ENCODE measurements around the gene TMEM131L. TPM values are rescaled to one million over a fixed set of nuclear protein-coding genes. Genes with fewer than 3 reads are reported as not detected.

The TMEM131L gene
- total RNA-seq, 3 donors from 2014 or later: 5.9 to 9.8 (median 6.7) TPM

GRCh38 chr4:153509724-153510123 lies 43.6 kb downstream of the TMEM131L start:
- intact Hi-C loops (cut with DNase I, micrococcal nuclease): no loop called here
- ATAC-seq (peak; percentile 94), DNase-seq (peak in 1 of 3 donors; percentile 68)
- Histone ChIP-seq H3K4me1 (ENCODE audit: low read depth) (peaks cover 6% of the 10 kb centered on the region), H3K4me3 (no peak overlapping the region), H3K36me3 (ENCODE audit: low read depth) (no peaks in the 10 kb centered on the region), H3K9me3 (no peaks in the 10 kb centered on the region)
- TF ChIP-seq, protein P1, sequence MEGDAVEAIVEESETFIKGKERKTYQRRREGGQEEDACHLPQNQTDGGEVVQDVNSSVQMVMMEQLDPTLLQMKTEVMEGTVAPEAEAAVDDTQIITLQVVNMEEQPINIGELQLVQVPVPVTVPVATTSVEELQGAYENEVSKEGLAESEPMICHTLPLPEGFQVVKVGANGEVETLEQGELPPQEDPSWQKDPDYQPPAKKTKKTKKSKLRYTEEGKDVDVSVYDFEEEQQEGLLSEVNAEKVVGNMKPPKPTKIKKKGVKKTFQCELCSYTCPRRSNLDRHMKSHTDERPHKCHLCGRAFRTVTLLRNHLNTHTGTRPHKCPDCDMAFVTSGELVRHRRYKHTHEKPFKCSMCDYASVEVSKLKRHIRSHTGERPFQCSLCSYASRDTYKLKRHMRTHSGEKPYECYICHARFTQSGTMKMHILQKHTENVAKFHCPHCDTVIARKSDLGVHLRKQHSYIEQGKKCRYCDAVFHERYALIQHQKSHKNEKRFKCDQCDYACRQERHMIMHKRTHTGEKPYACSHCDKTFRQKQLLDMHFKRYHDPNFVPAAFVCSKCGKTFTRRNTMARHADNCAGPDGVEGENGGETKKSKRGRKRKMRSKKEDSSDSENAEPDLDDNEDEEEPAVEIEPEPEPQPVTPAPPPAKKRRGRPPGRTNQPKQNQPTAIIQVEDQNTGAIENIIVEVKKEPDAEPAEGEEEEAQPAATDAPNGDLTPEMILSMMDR (IDR thresholded peaks at IDR 0.05): no peak

DNA sequence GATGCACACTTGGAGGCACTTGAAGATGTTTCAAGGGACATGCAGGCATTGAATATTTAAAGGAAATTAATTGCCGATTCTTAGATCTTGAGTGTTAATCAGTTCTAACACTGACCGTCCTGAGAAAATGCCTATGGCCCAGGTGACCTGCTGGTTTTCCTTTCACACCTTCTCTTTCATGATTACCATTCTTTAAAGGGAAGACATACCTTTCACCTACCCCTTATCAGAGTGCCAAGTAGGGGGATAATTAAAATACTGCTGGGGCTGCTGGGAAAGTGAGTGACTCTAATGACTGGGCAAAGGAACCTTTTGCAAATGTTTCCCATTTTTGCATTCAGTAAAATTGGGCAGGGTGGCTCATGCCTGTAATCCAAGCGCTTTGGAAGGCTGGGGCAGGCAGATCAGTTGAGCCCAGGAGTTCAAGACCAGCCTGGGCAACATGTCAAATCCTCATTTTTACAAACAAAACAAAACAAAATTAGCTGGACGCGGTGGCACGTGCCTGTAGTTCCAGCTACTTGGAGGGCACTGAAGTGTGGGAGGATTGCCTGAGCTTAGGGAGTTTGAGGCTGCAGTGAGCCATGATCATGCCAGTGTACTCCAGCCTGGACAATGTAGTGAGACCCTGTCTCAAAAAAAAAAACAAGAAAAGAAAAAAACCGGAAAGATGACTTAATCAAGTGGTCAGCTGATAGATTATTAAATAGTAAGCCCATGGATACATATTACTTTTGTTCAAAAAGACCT lies 44.3 kb downstream of the TMEM131L start:
- no peak overlapping the region for H3K4me3 ChIP-seq
- H3K36me3 ChIP-seq (ENCODE audit: low read depth): no peaks in the 10 kb centered on the region
- no peak for DNase-seq
- TF ChIP-seq, protein P1 (IDR thresholded peaks at IDR 0.05): no peak
- no peaks in the 10 kb centered on the region for H3K9me3 ChIP-seq
- peak; percentile 8 for ATAC-seq
- H3K4me1 ChIP-seq (ENCODE audit: low read depth): peaks cover 6% of the 10 kb centered on the region
- intact Hi-C loops (cut with DNase I, micrococcal nuclease): no loop called here

GRCh38 chr4:153511104-153511503 lies 44.9 kb downstream of the TMEM131L start:
- no peaks in the 10 kb centered on the region for H3K9me3 ChIP-seq
- ATAC-seq (no peak), DNase-seq (no peak)
- H3K4me3 ChIP-seq: no peak overlapping the region
- intact Hi-C loops (cut with DNase I, micrococcal nuclease): no loop called here
- TF ChIP-seq, protein P1 (IDR thresholded peaks at IDR 0.05): no peak
- peaks cover 6% of the 10 kb centered on the region for H3K4me1 ChIP-seq (ENCODE audit: low read depth)
- H3K36me3 ChIP-seq (ENCODE audit: low read depth): no peaks in the 10 kb centered on the region

GRCh38 chr4:153512162-153512852 lies 46.1 kb downstream of the TMEM131L start:
- peaks cover 6% of the 10 kb centered on the region for H3K4me1 ChIP-seq (ENCODE audit: low read depth)
- no peaks in the 10 kb centered on the region for H3K36me3 ChIP-seq (ENCODE audit: low read depth)
- intact Hi-C loops (cut with DNase I, micrococcal nuclease): no loop called here
- DNase-seq: no peak
- H3K9me3 ChIP-seq: no peaks in the 10 kb centered on the region
- ATAC-seq: no peak
- TF ChIP-seq, protein P1 (IDR thresholded peaks at IDR 0.05): no peak
- no peak overlapping the region for H3K4me3 ChIP-seq

DNA sequence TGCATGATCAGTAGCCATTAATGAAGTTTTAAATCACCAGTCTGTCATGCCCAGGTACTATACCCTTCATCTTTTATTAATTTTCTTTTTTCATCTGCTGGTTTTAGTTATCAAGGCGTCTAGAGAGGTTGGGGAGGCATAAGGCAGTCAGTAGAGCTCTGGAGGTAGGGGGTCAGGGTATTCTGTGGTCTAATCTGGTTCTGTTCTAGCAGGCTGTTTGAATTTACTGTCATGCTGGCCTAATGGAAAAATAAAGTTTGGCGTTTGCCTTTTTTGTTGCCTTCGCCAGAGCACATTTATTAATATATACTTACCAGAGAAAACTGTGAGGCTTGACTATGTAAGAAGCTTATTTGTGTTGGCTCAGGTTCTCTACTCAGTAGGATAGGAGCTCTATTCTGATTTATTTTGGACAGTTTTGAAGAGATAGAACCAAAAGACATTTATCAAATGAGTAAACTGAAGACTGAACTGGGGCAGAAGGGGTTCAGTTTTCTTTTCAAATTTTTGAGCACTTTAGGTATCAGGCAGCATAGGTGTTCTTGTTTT lies 46.9 kb downstream of the TMEM131L start:
- no peak overlapping the region for H3K4me3 ChIP-seq
- H3K9me3 ChIP-seq: no peaks in the 10 kb centered on the region
- TF ChIP-seq, protein P1 (IDR thresholded peaks at IDR 0.05): no peak
- ATAC-seq (no peak), DNase-seq (no peak)
- no peaks in the 10 kb centered on the region for H3K36me3 ChIP-seq (ENCODE audit: low read depth)
- intact Hi-C loops (cut with DNase I, micrococcal nuclease): no loop called here
- peaks cover 6% of the 10 kb centered on the region for H3K4me1 ChIP-seq (ENCODE audit: low read depth)

Data from mucosa of descending colon (tissue), 3 donors.